H1 (cell line): ENCODE measurements around the gene SSR1. TPM values are rescaled to one million over a fixed set of nuclear protein-coding genes. Genes with fewer than 3 reads are reported as not detected.

Source experiments
- CTCF ChIA-PET: fragments of 300-600 bp; sonication (Branson Sonifier 250); formaldehyde crosslinking; loops from one replicate; lab custom pipeline; 2021; ENCODE audit not compliant: partially characterized antibody; lab: Charles Lee
- POLR2A ChIA-PET: fragments of 300-600 bp; sonication (Branson Sonifier 250); formaldehyde crosslinking; loops from one replicate; lab custom pipeline; 2021; ENCODE audit warnings: inconsistent platforms; ENCODE audit not compliant: partially characterized antibody; lab: Charles Lee
- DNase-seq, 2 experiments: peaks; one replicate each; pipeline versions ENCODE4 v3.0.0 to v3.0.0-alpha.2; 2010 to 2022; ENCODE audit warnings: low spot score in 2 of 2, low read depth in 1 of 2, mixed read lengths in 1 of 2
- FAIRE-seq: peaks from 2 replicates; lab custom pipeline; 2011; peaks lifted over from hg19 to GRCh38; lab: Jason Lieb, UNC
- H2AFZ ChIP-seq: 2 replicates; pipeline ENCODE4 v1.8.1; 2012; ENCODE audit warnings: low read length, inconsistent platforms
- H2AK5ac ChIP-seq: 2 replicates; pipeline ENCODE4 v1.6.1; 2013; ENCODE audit warnings: low read depth, low read length
- H2BK120ac ChIP-seq: replicated peaks from 2 replicates; pipeline ENCODE3; 2013; ENCODE audit warnings: low read depth, low read length, inconsistent platforms
- H2BK12ac ChIP-seq: 2 replicates; pipeline ENCODE4 v1.6.1; 2013; ENCODE audit warnings: low read depth, low read length
- H2BK15ac ChIP-seq: 2 replicates; pipeline ENCODE4 v1.6.1; 2013; ENCODE audit warnings: low read length
- H2BK20ac ChIP-seq: 2 replicates; pipeline ENCODE4 v1.6.1; 2013; ENCODE audit warnings: low read length
- H2BK5ac ChIP-seq: 2 replicates; pipeline ENCODE4 v1.6.1; 2013; ENCODE audit warnings: low read depth, low read length
- H3K14ac ChIP-seq: 2 replicates; pipeline ENCODE4 v1.6.1; 2013; ENCODE audit warnings: inconsistent platforms; ENCODE audit not compliant: insufficient read length
- H3K18ac ChIP-seq: 2 replicates; pipeline ENCODE4 v1.6.1; 2013; ENCODE audit warnings: low read length; ENCODE audit errors: extremely low read depth
- H3K23ac ChIP-seq: 2 replicates; pipeline ENCODE4 v1.6.1; 2013; ENCODE audit warnings: inconsistent platforms; ENCODE audit not compliant: insufficient read length
- H3K23me2 ChIP-seq: 2 replicates; pipeline ENCODE4 v1.6.1; 2013; ENCODE audit warnings: low read depth, low read length
- H3K27ac ChIP-seq: 2 replicates; pipeline ENCODE4 v1.6.1; 2011; ENCODE audit warnings: low read depth, low read length, inconsistent platforms
- H3K27me3 ChIP-seq, 4 experiments: replicated peaks in 1 of 4; 1 replicate in 1 of 4; 2 replicates in 3 of 4; pipeline versions ENCODE4 v1.6.1 to v1.8.1; 2011 to 2013; ENCODE audit warnings: low read length in 3 of 4, mild to moderate bottlenecking in 3 of 4, inconsistent platforms in 2 of 4, mixed read lengths in 2 of 4, moderate library complexity in 1 of 4; ENCODE audit not compliant: control insufficient read depth in 3 of 4, insufficient read depth in 3 of 4; ENCODE audit errors: extremely low read depth in 1 of 4
- H3K36me3 ChIP-seq, 4 experiments: 2 replicates each; pipeline versions ENCODE4 v1.6.1 to v1.8.1; 2011 to 2013; ENCODE audit warnings: mild to moderate bottlenecking in 4 of 4, low read length in 3 of 4, moderate library complexity in 2 of 4, control low read depth in 1 of 4, inconsistent platforms in 1 of 4; ENCODE audit not compliant: insufficient read depth in 4 of 4, control insufficient read depth in 2 of 4
- H3K4ac ChIP-seq: replicated peaks from 2 replicates; pipeline ENCODE3; 2013; ENCODE audit warnings: low read length, low read depth, mixed read lengths, inconsistent platforms; ENCODE audit not compliant: insufficient read length
- H3K4me1 ChIP-seq, 4 experiments: replicated peaks in 1 of 4; 1 replicate in 1 of 4; 2 replicates in 3 of 4; pipeline versions ENCODE4 v1.6.1 to v1.8.1; 2011 to 2013; ENCODE audit warnings: low read length in 3 of 4, inconsistent platforms in 2 of 4, mixed read lengths in 1 of 4; ENCODE audit not compliant: insufficient read depth in 4 of 4, control insufficient read depth in 3 of 4
- H3K4me2 ChIP-seq, 2 experiments: 2 replicates each; pipeline versions ENCODE4 v1.6.1 to v1.8.1; 2011 to 2013; ENCODE audit warnings: low read depth in 2 of 2, low read length in 2 of 2, control low read depth in 1 of 2, inconsistent platforms in 1 of 2, mild to moderate bottlenecking in 1 of 2; ENCODE audit not compliant: insufficient read depth in 1 of 2
- H3K4me3 ChIP-seq, 4 experiments: fragments of 200-600, 300-600 bp in 1 of 4; sonication (generic), shearing (Covaris generic), sonication (Bioruptor Twin) in 1 of 4; 2 replicates each; pipeline versions ENCODE4 v1.5.1 to v1.8.1; 2011 to 2016; ENCODE audit warnings: low read length in 4 of 4, low read depth in 3 of 4, control low read depth in 2 of 4, inconsistent platforms in 2 of 4, mild to moderate bottlenecking in 2 of 4, mixed read lengths in 1 of 4, moderate library complexity in 1 of 4; ENCODE audit not compliant: insufficient read depth in 2 of 4; ENCODE audit errors: extremely low read depth in 1 of 4
- H3K56ac ChIP-seq: replicated peaks from 2 replicates; pipeline ENCODE3; 2013; ENCODE audit warnings: low read depth, mild to moderate bottlenecking, mixed read lengths, low read length, inconsistent platforms; ENCODE audit not compliant: insufficient read length
- H3K79me1 ChIP-seq: 2 replicates; pipeline ENCODE4 v1.6.1; 2013; ENCODE audit warnings: low read depth, low read length, control low read depth
- H3K79me2 ChIP-seq, 2 experiments: 2 replicates each; pipeline versions ENCODE4 v1.6.1 to v1.8.1; 2012 to 2013; ENCODE audit warnings: low read length in 2 of 2, mild to moderate bottlenecking in 2 of 2, inconsistent platforms in 1 of 2; ENCODE audit not compliant: insufficient read depth in 2 of 2, control insufficient read depth in 1 of 2
- H3K9ac ChIP-seq, 4 experiments: replicated peaks in 1 of 4; 1 replicate in 1 of 4; 2 replicates in 3 of 4; pipeline versions ENCODE4 v1.6.1 to v1.8.1; 2011 to 2013; ENCODE audit warnings: low read depth in 3 of 4, low read length in 3 of 4, control low read depth in 2 of 4, mild to moderate bottlenecking in 2 of 4, moderate library complexity in 2 of 4, inconsistent platforms in 1 of 4; ENCODE audit errors: extremely low read depth in 1 of 4
- H3K9me3 ChIP-seq, 2 experiments: 2 replicates each; pipeline versions ENCODE4 v1.6.1 to v1.8.1; 2012 to 2013; ENCODE audit warnings: mild to moderate bottlenecking in 2 of 2, moderate library complexity in 2 of 2, control low read depth in 1 of 2, inconsistent platforms in 1 of 2, low read depth in 1 of 2, low read length in 1 of 2, mixed read lengths in 1 of 2; ENCODE audit not compliant: insufficient read depth in 2 of 2
- H4K20me1 ChIP-seq, 2 experiments: replicated peaks in 1 of 2; 2 replicates each; pipeline versions ENCODE3 to v1.8.1; 2011 to 2013; ENCODE audit warnings: inconsistent platforms in 2 of 2, low read length in 2 of 2, mild to moderate bottlenecking in 1 of 2; ENCODE audit not compliant: insufficient read depth in 2 of 2, control insufficient read depth in 1 of 2
- H4K5ac ChIP-seq: 2 replicates; pipeline ENCODE4 v1.6.1; 2013; ENCODE audit warnings: low read length, low read depth, mixed read lengths, inconsistent platforms; ENCODE audit not compliant: insufficient read length
- H4K8ac ChIP-seq: 2 replicates; pipeline ENCODE4 v1.8.0; 2013; ENCODE audit warnings: mild to moderate bottlenecking, moderate library complexity, low read length, inconsistent platforms; ENCODE audit not compliant: insufficient read depth; ENCODE audit errors: extremely low read depth
- H4K91ac ChIP-seq: replicated peaks from 2 replicates; pipeline ENCODE3; 2013; ENCODE audit warnings: low read length, mixed read lengths, inconsistent platforms; ENCODE audit not compliant: insufficient read length
- CREB1 ChIP-seq: IDR thresholded peaks from 2 replicates; pipeline ENCODE4 v1.6.1; 2012; ENCODE audit warnings: inconsistent platforms
- NANOG ChIP-seq: IDR thresholded peaks from 2 replicates; pipeline ENCODE4 v1.6.1; 2011; ENCODE audit warnings: low read length, low read depth, mild to moderate bottlenecking, inconsistent platforms; ENCODE audit not compliant: insufficient read depth, poor library complexity, severe bottlenecking
- TAF7 ChIP-seq: optimal IDR thresholded peaks from 2 replicates; pipeline ENCODE3; 2011; ENCODE audit warnings: low read depth, mild to moderate bottlenecking, inconsistent platforms, low read length, moderate library complexity, borderline replicate concordance
- WGBS, 2 experiments: shearing (Covaris generic) in 1 of 2; methylation state at CpG; one replicate each; pipeline versions ENCODE4 v1.1.6 to v1.1.7; 2013 to 2015; ENCODE audit warnings: low lambda C conversion rate in 2 of 2, mixed read lengths in 2 of 2, inconsistent platforms in 1 of 2, low coverage in 1 of 2, missing lambda C conversion rate in 1 of 2; ENCODE audit not compliant: insufficient replicate concordance in 2 of 2, insufficient coverage in 1 of 2, insufficient read length in 1 of 2; ENCODE audit errors: extremely low coverage in 1 of 2, missing lambda C conversion rate in 1 of 2; 5-methylcytosine and 5-hydroxymethylcytosine counted together
- polyA plus RNA-seq, 7 experiments: library from polyadenylated mRNA; depleted of rRNA in 3 of 7; stranded (reverse) in 5 of 7; unstranded in 2 of 7; fragments of >200 nt in 5 of 7; fragments of 200-250 nt in 2 of 7; gene quantifications; 1 replicate in 5 of 7; 2 replicates in 1 of 7; 4 replicates in 1 of 7; pipeline versions ENCODE4 v1.2.1 to v1.2.3, GENCODE V29; 2011 to 2013; ENCODE audit warnings: missing spikeins in 2 of 7, mixed read lengths in 2 of 7
- total RNA-seq: library from RNA; stranded (reverse); fragmentation: NEBNext Ultra II Directional; extraction: Animal tissue kit (Norgen Biotek cat#: 25700); gene quantifications from 2 replicates; pipeline ENCODE4 v1.2.1, GENCODE V29; 2021

The SSR1 gene
- total and polyA plus RNA-seq, 2 of the 8 experiments (the other 6 are each of a cell fraction or from before 2014, with no cell fraction given), result 26.6 to 117 TPM

GRCh38 chr6:7309050-7309449 is 3.9 kb downstream of the SSR1 start:
- H4K91ac ChIP-seq, result no peak overlapping the region
- no peak overlapping the region for H3K18ac ChIP-seq
- TF ChIP-seq CREB1 (no peak), TAF7 (no peak), NANOG (no peak)
- TF ChIP-seq, all 59 proteins: peak for 0
- Histone ChIP-seq H4K20me1 (peaks cover 4 to 9% of the 10 kb centered on the region in 2 experiments), H3K4me3 (no peak overlapping the region), H3K79me1 (peaks cover 5% of the 10 kb centered on the region; the same call in 1 of the 2 replicates), H3K9ac (no peak overlapping the region), H3K27me3 (no peaks in the 10 kb centered on the region), H2AK5ac (no peak overlapping the region), H3K14ac (no peak overlapping the region), H3K4me2 (no peak overlapping the region), H2BK120ac (no peak overlapping the region), H3K4me1 (no peaks in the 10 kb centered on the region), H4K5ac (no peak overlapping the region), H2AFZ (no peak overlapping the region), H4K8ac (no peak overlapping the region), H3K23me2 (peaks cover 4% of the 10 kb centered on the region; the same call in 1 of the 2 replicates), H3K9me3 (no peaks in the 10 kb centered on the region), H2BK5ac (no peak overlapping the region), H3K27ac (no peak overlapping the region), H2BK15ac (no peak overlapping the region), H2BK20ac (no peak overlapping the region), H3K56ac (no peak overlapping the region), H3K23ac (no peak overlapping the region), H3K4ac (no peak overlapping the region), H3K79me2 (peaks cover 0 to 57% of the 10 kb centered on the region in 2 experiments; a peak in 3 of 4 replicates), H2BK12ac (no peak overlapping the region), H3K36me3 (peaks cover 8 to 46% (median 37%) of the 10 kb centered on the region in 4 experiments)
- DNase-seq, result no peak
- no peak for FAIRE-seq
- ChIA-PET POLR2A (no interaction called here), CTCF (interaction anchor here (1.4 kb wide), 1 partner anchor 30 kb away, joined by 3 read pairs; no protein-coding TSS in a partner anchor)
- WGBS, 2 experiments, result 57% methylated on average over 5 of the region's 5 CpGs; no CpG with 5 or more reads in 1 of the 2 experiments
